T-helper 2 cell treated with Interferon-gamma antibody and Interleukin-4, amounts not matched to agents 5 μg/mL and 100 μg/mL, for 36 hours (primary cell): ENCODE measurements around the gene SMPD1.

Experiments used
- DNase-seq: peaks from one replicate; pipeline ENCODE4 v3.0.0; 2021; ENCODE audit warnings: low spot score
- H3K27ac Mint-ChIP-seq: one replicate; pipeline ENCODE4 v1.8.0; 2021; ENCODE audit warnings: mild to moderate bottlenecking, mixed read lengths
- H3K27me3 Mint-ChIP-seq: one replicate; pipeline ENCODE4 v1.8.0; 2021; ENCODE audit warnings: low read depth, mixed read lengths
- H3K36me3 Mint-ChIP-seq: one replicate; pipeline ENCODE4 v1.8.0; 2021; ENCODE audit warnings: low read depth, mixed read lengths
- H3K4me1 Mint-ChIP-seq: one replicate; pipeline ENCODE4 v1.8.0; 2021; ENCODE audit warnings: low read depth, mixed read lengths
- H3K4me3 Mint-ChIP-seq: one replicate; pipeline ENCODE4 v1.8.0; 2022; ENCODE audit warnings: mild to moderate bottlenecking, moderate library complexity, mixed read lengths
- H3K9me3 Mint-ChIP-seq: one replicate; pipeline ENCODE4 v1.8.0; 2021; ENCODE audit warnings: mixed read lengths

SMPD1 gene

DNA sequence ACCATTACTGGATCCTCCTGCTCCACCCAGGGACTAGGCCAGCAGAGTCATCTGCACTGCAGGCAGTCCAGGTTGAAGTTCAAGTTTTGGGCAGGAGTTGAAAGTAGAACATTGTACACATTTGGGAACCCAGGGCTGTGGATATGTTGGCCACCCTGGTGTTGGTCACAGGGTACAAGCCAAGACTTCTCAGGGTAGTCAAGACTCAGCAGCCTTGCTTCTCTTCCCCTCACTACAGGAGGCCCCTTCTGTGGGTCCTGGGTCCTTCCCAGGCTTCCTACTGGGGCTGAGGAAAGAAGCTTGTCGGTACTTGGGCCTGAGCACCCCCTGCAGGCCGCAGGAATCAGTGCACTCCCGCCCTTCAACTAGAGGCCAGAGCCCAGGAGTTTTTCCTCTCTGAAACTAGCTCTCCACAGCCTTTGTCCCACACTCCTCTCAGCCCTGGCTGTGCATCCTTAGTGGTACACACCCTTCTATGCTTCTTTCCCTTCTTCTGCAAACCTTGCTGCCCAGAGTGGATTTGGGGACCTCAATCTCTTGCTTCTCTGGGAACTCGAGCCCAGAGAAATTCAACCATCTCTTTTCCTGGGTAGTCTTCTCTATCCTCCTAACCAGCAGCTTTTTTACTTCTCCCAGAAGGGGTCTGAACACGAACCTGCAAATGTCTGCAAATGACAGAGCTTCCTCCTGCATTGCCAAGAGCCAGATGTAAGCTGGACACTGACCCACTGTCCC lies 53.2 kb downstream of the SMPD1 start:
- DNase-seq, result peak; percentile 25
- Mint-ChIP-seq H3K27ac (no peak overlapping the region), H3K4me1 (peaks cover 2% of the 10 kb centered on the region), H3K9me3 (no peaks in the 10 kb centered on the region), H3K4me3 (no peak overlapping the region), H3K27me3 (peaks cover 10% of the 10 kb centered on the region), H3K36me3 (no peaks in the 10 kb centered on the region)
